Mesothelial cell of epicardium (in vitro differentiated cells): ENCODE measurements around the gene KCNMA1. TPM values are rescaled to one million over a fixed set of nuclear protein-coding genes. Genes with fewer than 3 reads are reported as not detected.

ENCODE experiments used
- DNase-seq, 2 experiments: peaks; one replicate each; pipeline ENCODE4 v3.0.0; 2021; ENCODE audit warnings: low spot score in 2 of 2; ENCODE audit not compliant: unreplicated experiment in 2 of 2
- H3K27ac Mint-ChIP-seq: 2 replicates; pipeline ENCODE4 v1.8.0; 2021; ENCODE audit warnings: mixed read lengths
- H3K27me3 Mint-ChIP-seq: 2 replicates; pipeline ENCODE4 v1.8.0; 2021; ENCODE audit warnings: low read depth, mixed read lengths
- H3K36me3 Mint-ChIP-seq: 2 replicates; pipeline ENCODE4 v1.8.0; 2021; ENCODE audit warnings: mixed read lengths
- H3K4me1 Mint-ChIP-seq: 2 replicates; pipeline ENCODE4 v1.8.0; 2021; ENCODE audit warnings: mixed read lengths
- H3K4me3 Mint-ChIP-seq: 2 replicates; pipeline ENCODE4 v1.8.0; 2021; ENCODE audit warnings: mild to moderate bottlenecking, moderate library complexity, mixed read lengths
- H3K9me3 Mint-ChIP-seq: 2 replicates; pipeline ENCODE4 v1.8.0; 2021; ENCODE audit warnings: mixed read lengths
- CTCF ChIP-seq: fragments of 200-600 bp; sonication (generic); IDR thresholded peaks from one replicate; pipeline ENCODE4 v1.5.0; 2021; ENCODE audit warnings: antibody characterized with exemption; ENCODE audit not compliant: unreplicated experiment
- total RNA-seq: library from RNA; stranded (reverse); gene quantifications from 3 replicates; pipeline ENCODE4 v1.2.1, GENCODE V29; 2021

KCNMA1 gene
- total RNA-seq, 1 donor from 2014 or later, result 44.0 TPM

GRCh38 chr10:77631241-77631640 is 6.4 kb downstream of the KCNMA1 start:
- Mint-ChIP-seq H3K27me3 (peaks cover 9% of the 10 kb centered on the region), H3K4me1 (peaks cover 25% of the 10 kb centered on the region), H3K4me3 (no peak overlapping the region), H3K9me3 (no peaks in the 10 kb centered on the region), H3K27ac (no peak overlapping the region), H3K36me3 (no peaks in the 10 kb centered on the region)
- no peak for TF ChIP-seq CTCF
- no peak for DNase-seq

GRCh38 chr10:77630507-77630848 is 7.1 kb downstream of the KCNMA1 start:
- Mint-ChIP-seq H3K27ac (no peak overlapping the region), H3K36me3 (no peaks in the 10 kb centered on the region), H3K4me3 (no peak overlapping the region), H3K4me1 (peaks cover 20% of the 10 kb centered on the region), H3K9me3 (no peaks in the 10 kb centered on the region), H3K27me3 (peaks cover 2% of the 10 kb centered on the region)
- no peak for TF ChIP-seq CTCF
- no peak for DNase-seq

GRCh38 chr10:77629775-77630506 is 7.7 kb downstream of the KCNMA1 start:
- Mint-ChIP-seq H3K27me3 (no peaks in the 10 kb centered on the region), H3K4me1 (peaks cover 16% of the 10 kb centered on the region), H3K4me3 (no peak overlapping the region), H3K9me3 (no peaks in the 10 kb centered on the region), H3K36me3 (no peaks in the 10 kb centered on the region), H3K27ac (no peak overlapping the region)
- DNase-seq, result no peak
- TF ChIP-seq CTCF, result no peak

- Mint-ChIP-seq H3K27ac (no peak overlapping the region), H3K4me3 (no peak overlapping the region), H3K9me3 (no peaks in the 10 kb centered on the region), H3K4me1 (peaks cover 14% of the 10 kb centered on the region), H3K27me3 (no peaks in the 10 kb centered on the region), H3K36me3 (no peaks in the 10 kb centered on the region)
- DNase-seq, result no peak
- TF ChIP-seq CTCF, result no peak
These were observed 8.5 kb downstream of the KCNMA1 start for GRCh38 chr10:77628906-77629730.

- no peak for TF ChIP-seq CTCF
- H3K4me3 Mint-ChIP-seq, result no peak overlapping the region
- peak overlapping the region; percentile 54 for H3K27ac Mint-ChIP-seq
- no peak for DNase-seq
- H3K4me1 Mint-ChIP-seq, result peaks cover 25% of the 10 kb centered on the region
- H3K9me3 Mint-ChIP-seq, result no peaks in the 10 kb centered on the region
- H3K27me3 Mint-ChIP-seq, result no peaks in the 10 kb centered on the region
- H3K36me3 Mint-ChIP-seq, result no peaks in the 10 kb centered on the region
These were observed 11.2 kb downstream of the KCNMA1 start for GRCh38 chr10:77626266-77626935.
